Activated T-cell treated with anti-CD3 and anti-CD28 coated beads, Interleukin-2, amount 50 U/mL, for 4 hours (primary cell): ENCODE data around the gene ZKSCAN7. TPM values are rescaled to one million over a fixed set of nuclear protein-coding genes. Genes with fewer than 3 reads are reported as not detected.
A peak's percentile ranks its signal among the peaks of the same experiment; 100 is the strongest.

ENCODE experiments used
- ATAC-seq, 2 donors: fragments of 200-7000 bp; cut with Tn5 transposase; one replicate each; pipeline ENCODE4 v1.10.0; 2021
- DNase-seq: peaks from one replicate; pipeline ENCODE4 v3.0.0-alpha.2; 2020
- H3K27me3 Mint-ChIP-seq: one replicate; pipeline ENCODE4 v1.8.0; 2021; ENCODE audit warnings: low read depth, mixed read lengths
- H3K36me3 Mint-ChIP-seq: one replicate; pipeline ENCODE4 v1.8.0; 2022; ENCODE audit warnings: mixed read lengths; ENCODE audit not compliant: insufficient read depth
- H3K4me1 Mint-ChIP-seq: one replicate; pipeline ENCODE4 v1.8.0; 2021; ENCODE audit warnings: low read depth, mixed read lengths
- H3K4me3 Mint-ChIP-seq: one replicate; pipeline ENCODE4 v1.8.0; 2021; ENCODE audit warnings: mild to moderate bottlenecking, moderate library complexity, mixed read lengths
- H3K9me3 Mint-ChIP-seq: one replicate; pipeline ENCODE4 v1.8.0; 2021; ENCODE audit warnings: mixed read lengths
- total RNA-seq, 3 donors: library from RNA; stranded (reverse); gene quantifications; one replicate each; pipeline ENCODE4 v1.2.1, GENCODE V29; 2021

The ZKSCAN7 gene
- total RNA-seq, 3 donors from 2014 or later = 2.0 to 2.3 (median 2.0) TPM

DNA sequence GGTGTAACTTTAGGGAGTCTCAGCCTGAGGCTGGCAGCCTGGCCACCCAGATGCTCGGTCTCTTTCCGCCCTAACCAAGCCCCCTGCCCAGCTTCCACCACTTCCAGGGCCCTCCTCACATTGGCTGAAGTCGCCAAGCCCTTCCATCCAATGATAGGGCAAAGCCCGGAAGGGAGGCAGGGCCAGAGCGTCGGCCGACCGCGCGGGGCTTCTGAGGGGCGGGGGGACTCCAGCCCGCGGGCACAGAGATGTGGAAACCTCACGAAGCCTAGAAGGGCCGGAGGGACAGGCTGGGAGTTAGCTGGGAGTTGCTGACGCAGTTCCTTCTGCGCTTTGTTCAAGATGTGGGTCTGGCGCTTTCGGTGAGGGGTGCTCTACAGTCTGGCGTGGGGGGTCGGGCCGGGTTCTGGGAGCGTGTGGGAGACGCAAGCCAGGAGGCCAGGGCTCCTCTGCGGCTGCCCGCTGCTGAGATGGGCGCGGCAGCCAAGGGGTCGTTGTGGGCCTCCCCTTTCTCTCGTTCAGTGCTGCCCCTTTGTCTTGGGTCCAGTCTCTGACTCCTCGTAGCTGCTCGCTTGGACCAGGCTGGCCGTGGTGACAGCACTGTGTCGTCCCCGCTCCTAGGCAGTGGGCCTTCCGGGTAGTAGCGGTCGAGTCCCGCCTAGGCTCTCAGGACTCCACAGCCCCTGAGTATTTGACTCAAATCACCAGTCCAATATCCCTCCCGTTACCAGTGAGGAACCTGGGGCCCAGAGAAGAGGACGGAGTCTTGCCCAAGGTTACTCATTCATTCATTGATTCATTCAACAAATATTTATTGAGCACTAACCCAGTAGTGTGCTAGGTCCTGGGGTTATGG lies 29.9 kb downstream of the ZKSCAN7 start, which contains the start of gene ZNF660:
Gene ZNF660, plus strand, starts transcription at position 319 of the 856 bp plus-strand sequence. CDS start 9,230 bp downstream, outside the sequence.
- H3K9me3 Mint-ChIP-seq = peaks cover 11% of the 10 kb centered on the region
- DNase-seq (no peak), ATAC-seq (peak; percentile 48 to 67)
- H3K27me3 Mint-ChIP-seq = peaks cover 54% of the 10 kb centered on the region
- H3K4me1 Mint-ChIP-seq = peaks cover 3% of the 10 kb centered on the region
- peaks cover 15% of the 10 kb centered on the region for H3K36me3 Mint-ChIP-seq
- peak within 1 kb of the TSS; percentile 52 for H3K4me3 Mint-ChIP-seq

DNA sequence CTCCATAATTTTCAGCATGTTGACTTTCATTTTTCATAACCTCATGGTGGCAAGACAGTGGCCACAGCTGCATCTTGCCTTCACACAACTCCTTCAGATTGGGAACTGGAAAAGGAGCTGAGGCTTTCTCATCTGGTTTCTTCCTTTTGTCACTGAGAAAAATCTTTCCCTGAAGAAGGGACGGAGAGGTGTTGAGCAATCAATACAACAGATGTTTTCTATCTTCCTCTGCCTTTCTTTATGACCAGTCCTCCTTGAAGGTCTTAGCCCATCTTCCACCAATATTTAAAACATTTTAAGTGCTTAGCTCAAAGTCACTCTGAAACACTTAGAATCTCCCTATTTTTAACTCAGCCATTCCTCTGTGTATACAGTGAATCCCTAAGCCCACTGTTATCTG lies 41.6 kb downstream of the ZKSCAN7 start:
- Mint-ChIP-seq H3K4me1 (no peaks in the 10 kb centered on the region), H3K4me3 (no peak overlapping the region), H3K27me3 (peaks cover 2% of the 10 kb centered on the region), H3K9me3 (peaks cover 29% of the 10 kb centered on the region), H3K36me3 (peaks cover 6% of the 10 kb centered on the region)
- DNase-seq (no peak), ATAC-seq (no peak)

DNA sequence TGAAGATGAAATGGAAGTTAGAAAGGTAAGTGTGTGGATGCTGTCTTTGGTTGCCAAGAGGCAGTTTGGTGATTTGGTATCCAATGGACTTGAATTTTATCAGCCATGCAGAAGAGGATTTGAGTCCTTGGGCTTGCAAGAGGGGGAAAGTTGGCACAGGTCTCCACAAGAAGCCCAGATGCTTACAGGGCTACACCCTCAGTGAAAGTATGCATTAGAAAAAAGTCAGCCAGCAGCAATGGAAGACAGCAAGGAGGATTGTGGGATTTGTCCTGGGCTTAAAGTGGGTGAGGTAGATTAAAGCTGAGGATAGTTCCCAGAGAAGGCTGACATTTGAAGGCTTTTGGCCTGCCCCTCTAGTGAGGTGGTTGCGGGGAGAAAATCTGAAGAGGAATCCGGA lies 46.8 kb downstream of the ZKSCAN7 start:
- Mint-ChIP-seq H3K4me1 (no peaks in the 10 kb centered on the region), H3K9me3 (peaks cover 2% of the 10 kb centered on the region), H3K27me3 (peaks cover 5% of the 10 kb centered on the region), H3K4me3 (no peak overlapping the region), H3K36me3 (peaks cover 2% of the 10 kb centered on the region)
- no peak for ATAC-seq
- DNase-seq = no peak

DNA sequence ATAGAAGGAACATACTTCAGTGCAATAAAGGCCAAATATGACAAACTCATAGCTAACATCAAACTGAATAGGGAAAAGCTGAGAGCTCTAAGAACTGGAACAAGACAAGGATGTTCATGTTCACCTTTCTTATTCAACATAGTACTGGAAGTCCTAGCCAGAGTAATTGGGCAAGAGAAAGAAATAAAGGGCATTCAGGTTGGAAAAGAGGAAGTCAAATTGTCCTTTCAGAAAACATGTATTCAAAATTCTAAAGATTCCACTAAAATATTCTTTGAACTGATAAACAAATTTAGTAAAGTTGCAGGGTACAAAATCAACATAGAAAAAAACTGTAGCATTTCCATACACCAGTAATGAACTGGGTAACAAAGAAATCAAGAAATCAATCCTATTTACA lies 57.7 kb downstream of the ZKSCAN7 start:
- Mint-ChIP-seq H3K9me3 (peaks cover 3% of the 10 kb centered on the region), H3K36me3 (no peaks in the 10 kb centered on the region), H3K27me3 (peaks cover 3% of the 10 kb centered on the region), H3K4me1 (no peaks in the 10 kb centered on the region), H3K4me3 (no peak overlapping the region)
- DNase-seq (no peak), ATAC-seq (no peak)

Other genes with a start within 250 kb of the ZKSCAN7 start
- gene TCAIM, start 216.4 kb upstream of the ZKSCAN7 start, total RNA-seq = 1 to 10 TPM; 8.2 to 9.0 (median 8.6) TPM
- 1 to 10 TPM; 7.5 to 9.4 (median 8.7) TPM for gene ZNF445, start 77.5 kb upstream of the ZKSCAN7 start, total RNA-seq
- gene ZNF660, start 29.8 kb downstream of the ZKSCAN7 start, total RNA-seq = under 1 TPM; 0.52 to 0.71 (median 0.66) TPM
- gene ZNF197, start 69.8 kb downstream of the ZKSCAN7 start, total RNA-seq = 1 to 10 TPM; 7.2 to 8.2 (median 7.6) TPM
- 1 to 10 TPM; 5.3 to 6.7 (median 6.6) TPM for gene ZNF35, start 93.5 kb downstream of the ZKSCAN7 start, total RNA-seq
- gene ZNF502, start 157.5 kb downstream of the ZKSCAN7 start, total RNA-seq = 1 to 10 TPM; 2.3 to 3.0 (median 2.3) TPM
- gene ZNF501, start 174.4 kb downstream of the ZKSCAN7 start, total RNA-seq = 1 to 10 TPM; 2.2 to 3.0 (median 2.5) TPM
- gene KIAA1143, start 206.4 kb downstream of the ZKSCAN7 start, total RNA-seq = 10 to 100 TPM; 35.5 to 42.2 (median 40.7) TPM
- gene KIF15, start 206.6 kb downstream of the ZKSCAN7 start, total RNA-seq = 1 to 10 TPM; 4.7 to 6.2 (median 6.1) TPM